B cell (primary cell): Measurements from ENCODE around the gene SHB. TPM values are rescaled to one million over a fixed set of nuclear protein-coding genes. Genes with fewer than 3 reads are reported as not detected.

ENCODE experiments used
- ATAC-seq: fragments of 200-7000 bp; cut with Tn5 transposase; one replicate; pipeline ENCODE4 v1.10.0; 2021; ENCODE audit warnings: low read depth, mild to moderate bottlenecking, moderate number of reproducible peaks, moderate library complexity
- CTCF ChIA-PET: fragments of 350-600 bp; sonication (Branson Sonifier 250); formaldehyde crosslinking; loops from one replicate; lab custom pipeline; 2021; ENCODE audit warnings: antibody characterized with exemption, inconsistent platforms; lab: Charles Lee
- POLR2A ChIA-PET: fragments of 350-600 bp; sonication (Branson Sonifier 250); formaldehyde crosslinking; loops from one replicate; lab custom pipeline; 2021; ENCODE audit warnings: antibody characterized with exemption; lab: Charles Lee
- DNase-seq: peaks from one replicate; pipeline ENCODE4 v3.0.0; 2013
- H2AFZ ChIP-seq: 2 replicates; pipeline ENCODE4 v1.6.1; 2012; ENCODE audit warnings: mild to moderate bottlenecking, low read depth, low read length; ENCODE audit not compliant: insufficient read depth, poor library complexity, severe bottlenecking
- H3K27ac ChIP-seq, 2 donors: 1 replicate in 1 of 2; 2 replicates in 1 of 2; pipeline ENCODE4 v1.5.1; 2012 to 2013; ENCODE audit warnings: low read length in 2 of 2, mild to moderate bottlenecking in 2 of 2, moderate library complexity in 1 of 2
- H3K27me3 ChIP-seq, 4 experiments: fragments of 200-600 bp in 1 of 4; sonication (generic) in 1 of 4; replicated peaks in 1 of 4; 1 replicate in 2 of 4; 2 replicates in 2 of 4; pipeline versions ENCODE4 v1.6.1 to v1.7.0; 2013 to 2016; ENCODE audit warnings: low read length in 3 of 4, mild to moderate bottlenecking in 2 of 4, mixed read lengths in 1 of 4, moderate library complexity in 1 of 4; ENCODE audit not compliant: insufficient read depth in 4 of 4, control insufficient read depth in 3 of 4; ENCODE audit errors: control extremely low read depth in 1 of 4
- H3K36me3 ChIP-seq, 2 experiments: replicated peaks in 1 of 2; 1 replicate in 1 of 2; 2 replicates in 1 of 2; pipeline versions ENCODE4 v1.6.1 to v1.7.1; 2013; ENCODE audit warnings: low read length in 1 of 2; ENCODE audit not compliant: insufficient read depth in 2 of 2, control insufficient read depth in 1 of 2; ENCODE audit errors: control extremely low read depth in 1 of 2, extremely low read depth in 1 of 2
- H3K4me1 ChIP-seq, 2 donors: fragments of 200-600 bp in 1 of 2; sonication (generic) in 1 of 2; 1 replicate in 1 of 2; 2 replicates in 1 of 2; pipeline versions ENCODE4 v1.5.1 to v1.6.1; 2013 to 2017; ENCODE audit warnings: low read length in 2 of 2; ENCODE audit not compliant: control insufficient read depth in 2 of 2, insufficient read depth in 2 of 2
- H3K4me2 ChIP-seq: replicated peaks from 2 replicates; pipeline ENCODE3; 2012; ENCODE audit warnings: mild to moderate bottlenecking, low read depth, low read length; ENCODE audit not compliant: poor library complexity, severe bottlenecking
- H3K4me3 ChIP-seq, 5 experiments: fragments of 200-600 bp in 1 of 5; sonication (generic) in 1 of 5; 1 replicate in 3 of 5; 2 replicates in 2 of 5; pipeline versions ENCODE4 v1.5.1 to v1.7.0; 2011 to 2016; ENCODE audit warnings: low read length in 4 of 5, mild to moderate bottlenecking in 4 of 5, low read depth in 2 of 5, control low read depth in 1 of 5, moderate library complexity in 1 of 5; ENCODE audit not compliant: insufficient read depth in 1 of 5; ENCODE audit errors: control extremely low read depth in 1 of 5, extremely low read depth in 1 of 5
- H3K79me2 ChIP-seq: fragments of 200-600 bp; sonication (generic); one replicate; pipeline ENCODE4 v1.6.0; 2016; ENCODE audit warnings: low read length; ENCODE audit not compliant: control insufficient read depth, insufficient read depth
- H3K9ac ChIP-seq: fragments of 200-600 bp; sonication (generic); 2 replicates; pipeline ENCODE4 v1.6.1; 2017; ENCODE audit warnings: mild to moderate bottlenecking, low read length, moderate library complexity
- H3K9me3 ChIP-seq, 3 donors: one replicate each; pipeline versions ENCODE4 v1.6.1 to v1.7.1; 2013; ENCODE audit warnings: low read length in 2 of 3; ENCODE audit not compliant: control insufficient read depth in 2 of 3, insufficient read depth in 1 of 3; ENCODE audit errors: control extremely low read depth in 1 of 3
- H4K20me1 ChIP-seq: 2 replicates; pipeline ENCODE4 v1.6.0; 2012; ENCODE audit warnings: mild to moderate bottlenecking, low read length; ENCODE audit not compliant: insufficient read depth, control insufficient read depth, poor library complexity, severe bottlenecking
- H3K27ac Mint-ChIP-seq: one replicate; pipeline ENCODE4 v1.8.0; 2021; ENCODE audit warnings: mixed read lengths
- H3K27me3 Mint-ChIP-seq: one replicate; pipeline ENCODE4 v1.8.0; 2021; ENCODE audit warnings: mixed read lengths
- H3K4me1 Mint-ChIP-seq: one replicate; pipeline ENCODE4 v1.8.0; 2021; ENCODE audit warnings: mixed read lengths
- H3K4me3 Mint-ChIP-seq: one replicate; pipeline ENCODE4 v1.8.0; 2021; ENCODE audit warnings: mixed read lengths
- H3K9me3 Mint-ChIP-seq: one replicate; pipeline ENCODE4 v1.8.0; 2022; ENCODE audit warnings: mixed read lengths; ENCODE audit not compliant: insufficient read depth
- CTCF ChIP-seq: fragments of 200-600 bp; IDR thresholded peaks from one replicate; pipeline ENCODE4 v1.8.0; 2022; ENCODE audit warnings: antibody characterized with exemption, mild to moderate bottlenecking
- EZH2 ChIP-seq: IDR thresholded peaks from 2 replicates; pipeline ENCODE4 v1.6.1; 2012; ENCODE audit warnings: borderline replicate concordance, low read depth, mild to moderate bottlenecking, moderate library complexity, low read length; ENCODE audit not compliant: insufficient read depth, poor library complexity, severe bottlenecking
- WGBS: methylation state at CpG from one replicate; pipeline ENCODE4 v1.1.5; 2013; ENCODE audit warnings: missing lambda C conversion rate; ENCODE audit not compliant: insufficient coverage; 5-methylcytosine and 5-hydroxymethylcytosine counted together
- intact Hi-C: fragments of 100-400 bp; cut with micrococcal nuclease; formaldehyde crosslinking; loops from one replicate; pipeline ENCODE4 v1.10.0; 2022
- polyA plus RNA-seq: library from polyadenylated mRNA; depleted of rRNA; stranded (reverse); fragments of >200 nt; gene quantifications from 2 replicates; pipeline ENCODE4 v1.2.3, GENCODE V29; 2012
- total RNA-seq, 2 donors: library from RNA; stranded (reverse); fragments of 120-200 nt in 1 of 2; gene quantifications; 1 replicate in 1 of 2; 2 replicates in 1 of 2; pipeline versions ENCODE4 v1.2.3 to v1.2.4, GENCODE V29; 2013 to 2022

Gene SHB
- total and polyA plus RNA-seq, 2 donors (not counting 1 experiment from before 2014, with no cell fraction given): 0.06 to 1.9 TPM

GRCh38 chr9:38001430-38001829, 67.6 kb downstream of the SHB start:
- no peak overlapping the region for H2AFZ ChIP-seq
- no peaks in the 10 kb centered on the region for H3K4me1 Mint-ChIP-seq
- ChIA-PET CTCF (no interaction called here), POLR2A (no interaction called here)
- no peaks in the 10 kb centered on the region for H3K9me3 ChIP-seq
- no peak overlapping the region for H3K4me2 ChIP-seq
- no peak overlapping the region for H3K9ac ChIP-seq
- no peak overlapping the region for H3K27ac Mint-ChIP-seq
- intact Hi-C loops: no loop called here
- no peaks in the 10 kb centered on the region for H3K9me3 Mint-ChIP-seq
- no peaks in the 10 kb centered on the region for H3K79me2 ChIP-seq
- no peaks in the 10 kb centered on the region for H4K20me1 ChIP-seq
- 86% methylated on average over 7 of the region's 7 CpGs for WGBS
- H3K4me1 ChIP-seq: no peaks in the 10 kb centered on the region
- H3K27ac ChIP-seq: no peak overlapping the region
- H3K27me3 ChIP-seq: no peaks in the 10 kb centered on the region
- no peaks in the 10 kb centered on the region for H3K36me3 ChIP-seq
- peaks cover 5% of the 10 kb centered on the region for H3K27me3 Mint-ChIP-seq
- ATAC-seq (no peak), DNase-seq (no peak)
- no peak for TF ChIP-seq EZH2
- no peak for TF ChIP-seq CTCF
- no peak overlapping the region for H3K4me3 Mint-ChIP-seq
- H3K4me3 ChIP-seq: no peak overlapping the region

GRCh38 chr9:38000735-38001134, 68.3 kb downstream of the SHB start:
- no peaks in the 10 kb centered on the region for H3K4me1 ChIP-seq
- CTCF ChIA-PET: no interaction called here
- no peaks in the 10 kb centered on the region for H3K36me3 ChIP-seq
- no peak overlapping the region for H3K9ac ChIP-seq
- no peaks in the 10 kb centered on the region for H3K27me3 ChIP-seq
- no peaks in the 10 kb centered on the region for H3K4me1 Mint-ChIP-seq
- H4K20me1 ChIP-seq: no peaks in the 10 kb centered on the region
- no peak overlapping the region for H3K27ac ChIP-seq
- no peak overlapping the region for H3K4me3 ChIP-seq
- no peak overlapping the region for H3K27ac Mint-ChIP-seq
- no peaks in the 10 kb centered on the region for H3K79me2 ChIP-seq
- no peak for DNase-seq
- no peak for ATAC-seq
- H3K9me3 ChIP-seq: no peaks in the 10 kb centered on the region
- TF ChIP-seq EZH2 (no peak), CTCF (no peak)
- H2AFZ ChIP-seq: no peak overlapping the region
- intact Hi-C loops: no loop called here
- 93% methylated on average over 3 of the region's 5 CpGs for WGBS
- no peak overlapping the region for H3K4me3 Mint-ChIP-seq
- H3K4me2 ChIP-seq: no peak overlapping the region
- H3K27me3 Mint-ChIP-seq: peaks cover 5% of the 10 kb centered on the region
- no peaks in the 10 kb centered on the region for H3K9me3 Mint-ChIP-seq
- POLR2A ChIA-PET: no interaction called here
